ENCODE data around the gene BMPR1A. TPM values are rescaled to one million over a fixed set of nuclear protein-coding genes. Genes with fewer than 3 reads are reported as not detected.

BMPR1A gene
- total and polyA plus RNA-seq, 2 of the 13 experiments (the other 11 are each of a cell fraction or from before 2014, with no cell fraction given), result 17.8 to 44.2 TPM

GRCh38 chr10:86756511-86757112 is at the start of gene BMPR1A (continued):
- TF ChIP-seq SUZ12 (IDR thresholded peaks at IDR 0.05; ENCODE audit: low read depth, low read length) (no peak), ZBTB40 (IDR thresholded peaks at IDR 0.05) (no peak), ZBTB40 (CRISPR knock-in tag; IDR thresholded peaks at IDR 0.05) (no peak), SALL1 (CRISPR knock-in tag; IDR thresholded peaks at IDR 0.05) (peak; percentile 26), IKZF5 (CRISPR knock-in tag; IDR thresholded peaks at IDR 0.05) (no peak), ZNF839 (CRISPR knock-in tag; IDR thresholded peaks at IDR 0.05; ENCODE audit: borderline replicate concordance) (no peak), FOXK2 (IDR thresholded peaks at IDR 0.05) (no peak), FOSL1 (CRISPR knock-in tag; IDR thresholded peaks at IDR 0.05; ENCODE audit: borderline replicate concordance) (no peak), ZNF331 (CRISPR knock-in tag; IDR thresholded peaks at IDR 0.05) (no peak), ZNF598 (CRISPR knock-in tag; IDR thresholded peaks at IDR 0.05; ENCODE audit: borderline replicate concordance) (no peak), THYN1 (CRISPR knock-in tag; IDR thresholded peaks at IDR 0.05; ENCODE audit: borderline replicate concordance, low read depth) (no peak), CCDC6 (CRISPR knock-in tag; IDR thresholded peaks at IDR 0.05) (peak; percentile 39; the same call in 1 of the 2 replicates), REL (CRISPR knock-in tag; conservative IDR thresholded peaks at IDR 0.05) (no peak), RAD21 (CRISPR knock-in tag; IDR thresholded peaks at IDR 0.05) (peak; percentile 34), ONECUT2 (CRISPR knock-in tag; IDR thresholded peaks at IDR 0.05) (no peak), MNT (IDR thresholded peaks at IDR 0.05) (no peak), ZNF597 (CRISPR knock-in tag; IDR thresholded peaks at IDR 0.05) (no peak), MIXL1 (CRISPR knock-in tag; IDR thresholded peaks at IDR 0.05) (no peak)

All from HepG2 (cell line).